ENCODE measurements around the gene SENP2.

SENP2 gene

DNA sequence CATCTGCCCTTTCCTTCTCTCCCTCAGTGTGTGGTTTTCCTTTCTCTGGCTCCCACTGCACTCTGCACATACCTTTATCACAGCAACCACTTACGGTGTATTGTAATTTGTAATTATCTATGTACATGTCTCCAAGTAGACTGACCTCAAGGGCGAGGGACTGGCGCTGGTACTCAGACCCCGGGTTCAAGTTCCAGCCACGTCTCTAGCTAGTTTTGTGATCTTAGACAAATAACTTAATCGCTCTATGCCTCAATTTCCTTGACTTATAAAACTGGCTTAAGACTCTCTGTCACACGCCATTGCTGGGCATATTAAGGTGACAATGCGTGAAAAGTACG is 607 bp upstream of the SENP2 start:
- Histone ChIP-seq H3K27me3 (no peaks in the 10 kb centered on the region), H3K36me3 (peaks cover 0 to 6% (median 5%) of the 10 kb centered on the region in 3 donors), H3K9me3 (no peaks in the 10 kb centered on the region), H3K27ac (peak overlapping the region; percentile 90 to 97), H3K4me3 (peak overlapping the region; percentile 69 to 90), H3K4me1 (peaks cover 0 to 28% (median 16%) of the 10 kb centered on the region in 4 donors)
- DNase-seq, result no peak
- TF ChIP-seq, protein P1, sequence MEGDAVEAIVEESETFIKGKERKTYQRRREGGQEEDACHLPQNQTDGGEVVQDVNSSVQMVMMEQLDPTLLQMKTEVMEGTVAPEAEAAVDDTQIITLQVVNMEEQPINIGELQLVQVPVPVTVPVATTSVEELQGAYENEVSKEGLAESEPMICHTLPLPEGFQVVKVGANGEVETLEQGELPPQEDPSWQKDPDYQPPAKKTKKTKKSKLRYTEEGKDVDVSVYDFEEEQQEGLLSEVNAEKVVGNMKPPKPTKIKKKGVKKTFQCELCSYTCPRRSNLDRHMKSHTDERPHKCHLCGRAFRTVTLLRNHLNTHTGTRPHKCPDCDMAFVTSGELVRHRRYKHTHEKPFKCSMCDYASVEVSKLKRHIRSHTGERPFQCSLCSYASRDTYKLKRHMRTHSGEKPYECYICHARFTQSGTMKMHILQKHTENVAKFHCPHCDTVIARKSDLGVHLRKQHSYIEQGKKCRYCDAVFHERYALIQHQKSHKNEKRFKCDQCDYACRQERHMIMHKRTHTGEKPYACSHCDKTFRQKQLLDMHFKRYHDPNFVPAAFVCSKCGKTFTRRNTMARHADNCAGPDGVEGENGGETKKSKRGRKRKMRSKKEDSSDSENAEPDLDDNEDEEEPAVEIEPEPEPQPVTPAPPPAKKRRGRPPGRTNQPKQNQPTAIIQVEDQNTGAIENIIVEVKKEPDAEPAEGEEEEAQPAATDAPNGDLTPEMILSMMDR (IDR thresholded peaks at IDR 0.05), result no peak
- intact Hi-C loops (cut with DNase I; ENCODE audit: low total_unique reads), result loop anchor here (10.0 kb wide), 1 partner anchor 91 kb away; the partner anchor contains the start of gene TMEM41A

DNA sequence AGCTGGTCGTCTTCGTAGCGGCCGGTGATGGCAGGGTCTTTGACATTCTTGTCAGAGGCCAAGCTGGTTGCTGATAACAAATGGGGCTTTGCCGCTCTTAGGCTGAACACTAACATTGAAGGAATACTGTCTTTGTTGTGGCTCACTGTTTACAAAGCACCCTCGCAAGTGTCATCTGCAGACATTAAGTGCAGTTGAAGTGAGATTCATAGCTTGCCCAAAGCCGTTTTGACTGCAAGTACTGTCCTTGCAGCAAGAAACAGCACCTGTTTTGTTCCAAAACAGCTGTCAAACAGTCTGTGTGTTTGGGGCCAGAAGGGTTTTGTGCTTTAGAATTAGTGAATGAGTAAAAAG is 568 bp downstream of the SENP2 start:
- Histone ChIP-seq H3K9me3 (no peaks in the 10 kb centered on the region), H3K27ac (peak overlapping the region; percentile 90 to 97), H3K27me3 (no peaks in the 10 kb centered on the region), H3K36me3 (peaks cover 7 to 15% (median 13%) of the 10 kb centered on the region in 3 donors), H3K4me1 (peaks cover 0 to 28% (median 16%) of the 10 kb centered on the region in 4 donors), H3K4me3 (peak overlapping the region; percentile 69 to 90)
- intact Hi-C loops (cut with DNase I; ENCODE audit: low total_unique reads), result loop anchor here (10.0 kb wide), 1 partner anchor 92 kb away; the partner anchor contains the start of gene TMEM41A
- DNase-seq, result no peak
- TF ChIP-seq, protein P1 (IDR thresholded peaks at IDR 0.05), result no peak

DNA sequence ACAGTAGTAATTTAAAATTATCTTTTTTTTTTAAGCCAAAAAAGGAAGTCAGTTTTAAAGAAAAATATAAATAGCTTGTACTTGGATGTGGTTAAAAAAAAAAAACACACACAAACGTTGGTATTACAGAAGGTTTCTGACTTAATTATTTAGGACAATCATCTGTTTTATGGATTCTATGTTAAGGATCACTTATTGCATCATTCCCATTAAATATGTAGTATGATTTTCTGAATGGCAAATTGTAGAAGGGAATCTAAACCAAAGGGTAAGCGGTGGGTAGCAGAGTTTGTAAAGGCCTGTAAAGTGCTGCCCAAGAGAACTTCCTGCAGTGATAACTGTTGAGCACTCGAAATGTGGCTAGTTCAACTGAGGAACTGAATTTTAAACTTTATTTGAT is 8.0 kb downstream of the SENP2 start:
- TF ChIP-seq, protein P1 (IDR thresholded peaks at IDR 0.05), result no peak
- Histone ChIP-seq H3K4me1 (no peaks in the 10 kb centered on the region), H3K27ac (no peak overlapping the region), H3K36me3 (peaks cover 15 to 70% (median 50%) of the 10 kb centered on the region in 3 donors), H3K4me3 (no peak overlapping the region), H3K9me3 (no peaks in the 10 kb centered on the region), H3K27me3 (no peaks in the 10 kb centered on the region)
- intact Hi-C loops (cut with DNase I; ENCODE audit: low total_unique reads), result no loop called here
- no peak for DNase-seq

DNA sequence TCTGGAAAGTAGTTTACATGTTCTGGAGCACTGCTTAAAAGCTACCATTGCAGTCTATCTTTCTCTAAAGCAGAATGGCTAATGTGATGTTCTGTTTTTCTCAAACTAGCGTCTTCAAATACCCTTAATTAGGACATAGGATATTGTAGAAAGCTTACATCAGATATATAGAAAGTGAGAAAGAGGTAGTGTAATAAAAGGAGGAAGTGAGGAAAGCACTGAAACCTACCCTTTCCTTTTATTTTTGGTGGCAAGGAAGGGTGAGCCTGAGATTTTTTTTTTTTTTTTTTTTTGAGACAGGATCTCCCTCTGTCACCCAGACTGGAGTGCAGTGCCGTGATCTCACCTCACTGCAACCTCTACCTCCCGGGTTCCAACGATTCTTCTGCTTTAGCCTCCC is 9.4 kb downstream of the SENP2 start:
- no peaks in the 10 kb centered on the region for H3K4me1 ChIP-seq
- no peaks in the 10 kb centered on the region for H3K27me3 ChIP-seq
- H3K4me3 ChIP-seq, result no peak overlapping the region
- DNase-seq, result no peak
- H3K36me3 ChIP-seq, result peaks cover 20 to 72% (median 52%) of the 10 kb centered on the region in 3 donors
- no peak overlapping the region for H3K27ac ChIP-seq
- H3K9me3 ChIP-seq, result no peaks in the 10 kb centered on the region
- intact Hi-C loops (cut with DNase I; ENCODE audit: low total_unique reads), result no loop called here
- TF ChIP-seq, protein P1 (IDR thresholded peaks at IDR 0.05), result no peak

DNA sequence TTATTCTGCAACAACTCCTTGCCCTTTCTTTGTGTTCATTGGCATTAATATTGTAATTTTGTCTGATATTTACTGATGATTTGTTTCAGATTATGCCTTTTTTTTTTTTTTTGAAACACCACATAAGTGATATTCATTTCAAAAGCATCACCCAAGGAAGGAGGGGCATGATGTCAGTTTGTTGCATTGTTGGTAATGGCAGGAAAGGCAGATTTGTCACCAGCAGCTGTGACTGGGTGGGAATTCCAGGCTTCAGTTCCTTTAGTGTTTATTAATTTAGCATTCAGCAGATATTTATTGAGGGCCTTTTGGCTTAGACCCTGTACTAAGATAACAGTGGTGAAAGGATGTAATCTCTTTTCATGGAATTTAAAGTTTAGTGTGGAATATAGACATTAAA is 19.5 kb downstream of the SENP2 start:
- intact Hi-C loops (cut with DNase I; ENCODE audit: low total_unique reads), result no loop called here
- DNase-seq, result no peak
- Histone ChIP-seq H3K36me3 (peaks cover 64 to 93% (median 80%) of the 10 kb centered on the region in 3 donors), H3K9me3 (no peaks in the 10 kb centered on the region), H3K27ac (no peak overlapping the region), H3K27me3 (no peaks in the 10 kb centered on the region), H3K4me3 (no peak overlapping the region), H3K4me1 (no peaks in the 10 kb centered on the region)
- TF ChIP-seq, protein P1 (IDR thresholded peaks at IDR 0.05), result no peak

DNA sequence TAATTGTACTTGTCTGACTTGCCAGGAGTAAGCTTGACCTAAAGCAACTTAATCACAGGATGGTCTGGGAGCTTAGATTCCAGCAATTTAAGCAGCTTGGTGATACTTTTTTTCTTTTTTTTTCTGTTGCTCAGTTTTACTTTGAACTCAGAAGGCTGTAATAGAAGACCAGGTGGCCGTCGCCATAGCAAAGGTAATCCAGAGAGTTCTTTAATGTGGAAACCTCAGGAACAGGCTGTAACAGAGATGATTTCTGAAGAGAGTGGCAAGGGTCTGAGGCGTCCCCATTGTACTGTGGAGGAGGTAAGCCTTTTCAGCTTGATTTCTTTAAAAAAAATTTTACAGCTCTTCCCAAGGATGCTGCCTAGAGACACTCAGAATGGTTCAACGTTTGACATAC is 20.1 kb downstream of the SENP2 start:
- H3K27ac ChIP-seq, result no peak overlapping the region
- no peak for DNase-seq
- peaks cover 64 to 93% (median 80%) of the 10 kb centered on the region in 3 donors for H3K36me3 ChIP-seq
- no peak overlapping the region for H3K4me3 ChIP-seq
- H3K27me3 ChIP-seq, result no peaks in the 10 kb centered on the region
- no peaks in the 10 kb centered on the region for H3K9me3 ChIP-seq
- intact Hi-C loops (cut with DNase I; ENCODE audit: low total_unique reads), result no loop called here
- TF ChIP-seq, protein P1 (IDR thresholded peaks at IDR 0.05), result no peak
- H3K4me1 ChIP-seq, result no peaks in the 10 kb centered on the region

Data from tibial artery (tissue), 4 donors.